Thyroid gland (tissue), 4 donors: ENCODE data around the gene MYO3A.

Experiments used
- POLR2A ChIP-seq, 2 donors: fragments of 450-650 bp; IDR thresholded peaks; one replicate each; pipeline ENCODE4 v1.6.1; 2017; ENCODE audit warnings: antibody characterized with exemption in 2 of 2, mild to moderate bottlenecking in 2 of 2, moderate library complexity in 1 of 2
- TF ChIP-seq, protein P1 (sequence below), 6 experiments: fragments of 200-600 bp in 3 of 6; fragments of 450-650 bp in 3 of 6; sonication (generic) in 3 of 6; IDR thresholded peaks; one replicate each; pipeline ENCODE4 v1.5.1; 2016 to 2019; ENCODE audit warnings: antibody characterized with exemption in 6 of 6, mild to moderate bottlenecking in 2 of 6, inconsistent platforms in 1 of 6, moderate library complexity in 1 of 6

DNA sequence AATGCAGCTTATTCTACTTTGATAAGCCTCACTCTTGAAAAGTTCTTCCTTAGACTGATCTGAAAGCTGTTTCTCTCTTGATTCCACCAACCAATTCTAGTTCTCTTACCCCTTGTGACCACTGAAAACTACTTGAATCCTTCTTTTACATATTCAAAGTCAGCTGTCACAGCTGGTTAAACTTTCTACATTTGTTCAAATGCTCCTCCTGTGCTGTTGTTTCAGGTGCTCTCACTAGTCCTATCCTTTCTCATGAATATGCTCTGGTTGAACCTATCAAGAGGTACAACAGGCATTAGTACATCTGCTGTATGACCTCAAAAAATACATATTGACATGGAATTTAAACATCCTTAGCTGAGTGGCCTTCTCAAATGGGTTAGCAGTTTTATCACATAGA is 91.5 kb downstream of the MYO3A start:
- TF ChIP-seq, protein P1, sequence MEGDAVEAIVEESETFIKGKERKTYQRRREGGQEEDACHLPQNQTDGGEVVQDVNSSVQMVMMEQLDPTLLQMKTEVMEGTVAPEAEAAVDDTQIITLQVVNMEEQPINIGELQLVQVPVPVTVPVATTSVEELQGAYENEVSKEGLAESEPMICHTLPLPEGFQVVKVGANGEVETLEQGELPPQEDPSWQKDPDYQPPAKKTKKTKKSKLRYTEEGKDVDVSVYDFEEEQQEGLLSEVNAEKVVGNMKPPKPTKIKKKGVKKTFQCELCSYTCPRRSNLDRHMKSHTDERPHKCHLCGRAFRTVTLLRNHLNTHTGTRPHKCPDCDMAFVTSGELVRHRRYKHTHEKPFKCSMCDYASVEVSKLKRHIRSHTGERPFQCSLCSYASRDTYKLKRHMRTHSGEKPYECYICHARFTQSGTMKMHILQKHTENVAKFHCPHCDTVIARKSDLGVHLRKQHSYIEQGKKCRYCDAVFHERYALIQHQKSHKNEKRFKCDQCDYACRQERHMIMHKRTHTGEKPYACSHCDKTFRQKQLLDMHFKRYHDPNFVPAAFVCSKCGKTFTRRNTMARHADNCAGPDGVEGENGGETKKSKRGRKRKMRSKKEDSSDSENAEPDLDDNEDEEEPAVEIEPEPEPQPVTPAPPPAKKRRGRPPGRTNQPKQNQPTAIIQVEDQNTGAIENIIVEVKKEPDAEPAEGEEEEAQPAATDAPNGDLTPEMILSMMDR (IDR thresholded peaks at IDR 0.05) = no peak
- no peak for TF ChIP-seq POLR2A (IDR thresholded peaks at IDR 0.05)
